Peyer's patch (tissue), 4 donors: ENCODE measurements around the gene MIDN.

Source experiments
- CTCF ChIP-seq, 6 experiments: fragments of 450-650 bp in 4 of 6; fragments of 200-600 bp in 2 of 6; sonication (generic) in 1 of 6; IDR thresholded peaks; one replicate each; pipeline ENCODE4 v1.5.1; 2017 to 2019; ENCODE audit warnings: antibody characterized with exemption in 6 of 6, mild to moderate bottlenecking in 3 of 6, moderate library complexity in 1 of 6
- POLR2A ChIP-seq, 2 donors: fragments of 450-650 bp; IDR thresholded peaks; one replicate each; pipeline ENCODE4 v1.5.1; 2017; ENCODE audit warnings: antibody characterized with exemption in 2 of 2, mild to moderate bottlenecking in 2 of 2, moderate library complexity in 2 of 2

- TF ChIP-seq CTCF (IDR thresholded peaks at IDR 0.05): no peak
- TF ChIP-seq POLR2A (IDR thresholded peaks at IDR 0.05): no peak
Observed at GRCh38 chr19:1299801-1300200, 51.4 kb downstream of the MIDN start.
